Smooth muscle cell (in vitro differentiated cells): ENCODE data around the gene GSTK1. TPM values are rescaled to one million over a fixed set of nuclear protein-coding genes. Genes with fewer than 3 reads are reported as not detected.

Source experiments
- DNase-seq: peaks from one replicate; lab custom pipeline; 2025; ENCODE audit not compliant: unreplicated experiment; lab: John Stamatoyannopoulos, UW
- H2AFZ ChIP-seq: fragments of 200-600 bp; sonication (generic); 2 replicates; pipeline ENCODE4 v1.6.0; 2016; ENCODE audit warnings: antibody characterized with exemption, low read depth, mild to moderate bottlenecking
- H3F3A ChIP-seq: fragments of 200-600 bp; sonication (generic); 2 replicates; pipeline ENCODE4 v1.6.0; 2017; ENCODE audit warnings: antibody characterized with exemption, low read depth
- H3K27ac ChIP-seq: fragments of 200-600 bp; sonication (generic); 2 replicates; pipeline ENCODE4 v1.5.1; 2016; ENCODE audit warnings: low read depth, mild to moderate bottlenecking
- H3K27me3 ChIP-seq: fragments of 200-600 bp; sonication (generic); 2 replicates; pipeline ENCODE4 v1.6.1; 2016; ENCODE audit warnings: low read depth, mild to moderate bottlenecking
- H3K36me3 ChIP-seq: fragments of 200-600 bp; sonication (generic); 2 replicates; pipeline ENCODE4 v1.5.1; 2016; ENCODE audit warnings: low read depth
- H3K4me1 ChIP-seq: fragments of 200-600 bp; sonication (generic); 2 replicates; pipeline ENCODE4 v1.5.1; 2016; ENCODE audit warnings: low read depth
- H3K4me2 ChIP-seq: fragments of 200-600 bp; sonication (generic); 2 replicates; pipeline ENCODE4 v1.6.0; 2016; ENCODE audit warnings: mild to moderate bottlenecking
- H3K4me3 ChIP-seq: fragments of 200-600 bp; sonication (generic); 2 replicates; pipeline ENCODE4 v1.5.1; 2016; ENCODE audit warnings: mild to moderate bottlenecking
- H3K79me2 ChIP-seq: fragments of 200-600 bp; sonication (generic); 2 replicates; pipeline ENCODE4 v1.6.0; 2016; ENCODE audit warnings: low read depth, mild to moderate bottlenecking
- H3K9ac ChIP-seq: fragments of 200-600 bp; sonication (generic); 2 replicates; pipeline ENCODE4 v1.6.0; 2016; ENCODE audit warnings: low read depth
- H3K9me3 ChIP-seq: fragments of 200-600 bp; sonication (generic); replicated peaks from 2 replicates; pipeline ENCODE4 v1.5.1; 2016; ENCODE audit warnings: low read depth
- H4K20me1 ChIP-seq: fragments of 200-600 bp; sonication (generic); 2 replicates; pipeline ENCODE4 v1.6.0; 2016; ENCODE audit warnings: low read depth
- WGBS: methylation state at CpG from one replicate; pipeline ENCODE4 v1.1.7; 2016; ENCODE audit warnings: low lambda C conversion rate; 5-methylcytosine and 5-hydroxymethylcytosine counted together
- polyA plus RNA-seq: library from polyadenylated mRNA; unstranded; fragments of >200 nt; fragmentation: Nextera tagmentation; extraction: Ambion mirVana; gene quantifications from 2 replicates; pipeline ENCODE4 v1.2.1, GENCODE V29; 2016
- total RNA-seq: library from RNA; depleted of rRNA; stranded (reverse); fragments of >200 nt; gene quantifications from 2 replicates; pipeline ENCODE4 v1.2.3, GENCODE V29; 2014
- TF ChIP-seq, protein P1 (sequence below): fragments of 200-600 bp; sonication (generic); IDR thresholded peaks from 2 replicates; pipeline ENCODE4 v1.5.1; 2017; ENCODE audit warnings: borderline replicate concordance, mild to moderate bottlenecking, antibody characterized with exemption; ENCODE audit not compliant: insufficient read depth, poor library complexity, severe bottlenecking

GSTK1 gene
- total and polyA plus RNA-seq, 2 experiments from 2014 or later = 105 to 158 TPM

DNA sequence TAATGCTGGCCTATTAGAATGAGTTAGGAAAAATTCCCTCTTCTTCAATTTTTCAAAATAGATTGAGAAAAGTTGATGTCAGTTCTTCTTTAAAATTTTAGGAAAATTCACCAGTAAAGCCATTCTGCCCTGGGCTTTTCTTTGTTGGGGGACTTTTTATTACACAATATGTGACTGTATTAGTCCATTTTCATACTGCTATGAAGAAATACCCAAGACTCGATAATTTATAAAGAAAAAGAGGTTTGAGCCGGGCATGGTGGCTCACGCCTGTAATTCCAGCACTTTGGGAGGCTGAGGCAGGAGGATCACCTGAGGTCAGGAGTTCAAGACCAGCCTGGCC lies 28.7 kb upstream of the GSTK1 start:
- no peaks in the 10 kb centered on the region for H3K27me3 ChIP-seq
- H4K20me1 ChIP-seq = no peaks in the 10 kb centered on the region
- TF ChIP-seq, protein P1, sequence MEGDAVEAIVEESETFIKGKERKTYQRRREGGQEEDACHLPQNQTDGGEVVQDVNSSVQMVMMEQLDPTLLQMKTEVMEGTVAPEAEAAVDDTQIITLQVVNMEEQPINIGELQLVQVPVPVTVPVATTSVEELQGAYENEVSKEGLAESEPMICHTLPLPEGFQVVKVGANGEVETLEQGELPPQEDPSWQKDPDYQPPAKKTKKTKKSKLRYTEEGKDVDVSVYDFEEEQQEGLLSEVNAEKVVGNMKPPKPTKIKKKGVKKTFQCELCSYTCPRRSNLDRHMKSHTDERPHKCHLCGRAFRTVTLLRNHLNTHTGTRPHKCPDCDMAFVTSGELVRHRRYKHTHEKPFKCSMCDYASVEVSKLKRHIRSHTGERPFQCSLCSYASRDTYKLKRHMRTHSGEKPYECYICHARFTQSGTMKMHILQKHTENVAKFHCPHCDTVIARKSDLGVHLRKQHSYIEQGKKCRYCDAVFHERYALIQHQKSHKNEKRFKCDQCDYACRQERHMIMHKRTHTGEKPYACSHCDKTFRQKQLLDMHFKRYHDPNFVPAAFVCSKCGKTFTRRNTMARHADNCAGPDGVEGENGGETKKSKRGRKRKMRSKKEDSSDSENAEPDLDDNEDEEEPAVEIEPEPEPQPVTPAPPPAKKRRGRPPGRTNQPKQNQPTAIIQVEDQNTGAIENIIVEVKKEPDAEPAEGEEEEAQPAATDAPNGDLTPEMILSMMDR = no peak
- H3K36me3 ChIP-seq = no peaks in the 10 kb centered on the region
- H3K4me2 ChIP-seq = no peak overlapping the region
- H3K4me3 ChIP-seq = no peak overlapping the region
- no peak overlapping the region for H3K27ac ChIP-seq
- peaks cover 3% of the 10 kb centered on the region for H3K4me1 ChIP-seq
- H2AFZ ChIP-seq = no peak overlapping the region
- peaks cover 4% of the 10 kb centered on the region for H3K9me3 ChIP-seq
- peaks cover 2% of the 10 kb centered on the region for H3F3A ChIP-seq
- no peaks in the 10 kb centered on the region for H3K79me2 ChIP-seq
- no peak for DNase-seq
- H3K9ac ChIP-seq = no peak overlapping the region
- WGBS = 82% methylated on average over 3 of the region's 3 CpGs

DNA sequence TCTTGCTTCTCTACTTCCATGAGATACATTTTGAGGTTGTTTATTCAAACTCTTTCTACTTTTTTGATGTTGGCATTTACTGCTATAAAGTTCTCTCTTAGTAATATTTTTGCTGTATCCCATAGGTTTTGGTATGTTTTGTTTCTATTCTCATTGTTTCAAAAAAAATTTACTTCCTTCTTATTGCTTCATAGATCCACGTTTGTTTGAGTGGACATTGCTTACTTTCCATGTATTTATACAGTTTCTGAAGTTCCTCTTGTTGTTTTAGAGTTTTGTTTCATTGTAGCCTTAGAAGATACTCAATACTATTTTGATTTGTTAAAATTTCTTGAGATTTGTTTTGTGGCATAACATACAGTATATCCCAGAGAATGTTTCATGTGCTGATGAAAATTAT lies 27.7 kb upstream of the GSTK1 start:
- WGBS = 48% methylated on average over 1 of the region's 1 CpG

DNA sequence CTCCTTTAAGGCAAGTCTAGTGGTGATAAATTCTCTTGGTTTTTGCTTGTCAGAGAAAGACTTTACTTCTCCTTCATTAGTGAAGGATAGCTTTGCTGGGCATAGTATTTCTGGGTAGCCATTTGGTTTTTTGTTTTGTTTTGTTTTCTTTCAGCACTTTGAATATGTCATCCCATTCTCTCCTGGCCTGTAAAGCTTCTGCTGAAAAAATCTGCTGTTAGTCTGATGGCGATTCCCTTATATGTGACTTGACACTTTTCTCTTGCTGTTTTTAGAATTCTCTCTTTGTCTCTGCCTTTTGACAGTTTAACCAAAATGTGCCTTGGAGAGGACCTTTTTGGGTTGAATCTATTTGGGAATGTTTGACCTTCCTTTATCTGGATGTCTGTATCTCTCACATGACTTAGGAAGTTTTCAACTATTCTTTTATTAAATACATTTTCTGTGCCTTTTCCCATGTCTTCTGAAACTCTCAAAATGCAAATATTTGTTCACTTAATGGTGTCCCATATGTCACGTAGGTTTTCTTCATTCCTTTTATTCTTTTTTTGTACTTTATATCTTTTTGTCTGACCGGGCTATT lies 26.7 kb upstream of the GSTK1 start:
- Histone ChIP-seq H3F3A (no peaks in the 10 kb centered on the region), H3K27me3 (no peaks in the 10 kb centered on the region), H2AFZ (no peak overlapping the region), H3K4me1 (peaks cover 4% of the 10 kb centered on the region), H4K20me1 (no peaks in the 10 kb centered on the region), H3K9me3 (peaks cover 4% of the 10 kb centered on the region), H3K9ac (no peak overlapping the region), H3K27ac (no peak overlapping the region), H3K4me2 (no peak overlapping the region), H3K36me3 (no peaks in the 10 kb centered on the region), H3K79me2 (no peaks in the 10 kb centered on the region), H3K4me3 (no peak overlapping the region)
- 90% methylated on average over 3 of the region's 3 CpGs for WGBS
- no peak for DNase-seq
- TF ChIP-seq, protein P1 = no peak

More for the DNA sequence above, 27.7 kb upstream of the GSTK1 start:
- Histone ChIP-seq H3K4me3 (no peak overlapping the region), H3K27ac (no peak overlapping the region), H3K4me1 (no peaks in the 10 kb centered on the region), H3K9me3 (peaks cover 4% of the 10 kb centered on the region), H3K9ac (no peak overlapping the region), H3K79me2 (no peaks in the 10 kb centered on the region), H3K27me3 (no peaks in the 10 kb centered on the region), H2AFZ (no peak overlapping the region), H3K36me3 (no peaks in the 10 kb centered on the region), H4K20me1 (no peaks in the 10 kb centered on the region), H3K4me2 (no peak overlapping the region), H3F3A (no peaks in the 10 kb centered on the region)
- TF ChIP-seq, protein P1 = no peak
- no peak for DNase-seq

DNA sequence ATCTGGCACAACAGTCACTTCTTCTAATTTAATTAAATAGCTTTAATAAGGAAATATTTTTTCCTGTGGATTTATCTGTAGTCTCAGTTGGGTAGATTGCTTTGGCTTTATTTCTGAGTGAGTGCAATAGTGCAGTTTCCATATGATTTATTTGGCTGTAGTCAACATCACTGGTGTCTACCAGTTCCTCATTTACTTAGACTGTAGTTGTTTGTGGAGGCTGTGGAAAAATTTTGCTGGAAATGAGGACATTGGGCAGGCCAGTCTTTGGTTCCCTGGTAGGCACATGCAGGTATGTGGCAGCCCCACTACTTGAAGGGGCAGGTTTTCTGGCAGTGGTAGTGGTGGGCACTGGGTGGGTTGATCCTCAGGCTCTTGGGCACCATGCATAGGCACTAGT lies 25.9 kb upstream of the GSTK1 start:
- H3K27ac ChIP-seq = no peak overlapping the region
- no peak overlapping the region for H3K4me2 ChIP-seq
- H3K27me3 ChIP-seq = no peaks in the 10 kb centered on the region
- H2AFZ ChIP-seq = no peak overlapping the region
- H3K9ac ChIP-seq = no peak overlapping the region
- no peaks in the 10 kb centered on the region for H3K79me2 ChIP-seq
- no peak overlapping the region for H3K4me3 ChIP-seq
- TF ChIP-seq, protein P1 = no peak
- peaks cover 4% of the 10 kb centered on the region for H3K4me1 ChIP-seq
- no peaks in the 10 kb centered on the region for H3K36me3 ChIP-seq
- no peaks in the 10 kb centered on the region for H3F3A ChIP-seq
- H3K9me3 ChIP-seq = peaks cover 4% of the 10 kb centered on the region
- H4K20me1 ChIP-seq = no peaks in the 10 kb centered on the region
- no peak for DNase-seq
